HepG2 (cell line): ENCODE data around the gene DPY30. TPM values are rescaled to one million over a fixed set of nuclear protein-coding genes. Genes with fewer than 3 reads are reported as not detected.
A peak's percentile ranks its signal among the peaks of the same experiment; 100 is the strongest.

Experiments
- BCL6 ChIP-seq: IDR thresholded peaks from 2 replicates; pipeline ENCODE4 v1.6.1; 2016; ENCODE audit warnings: missing genetic modification reagents, missing compliant biosample characterization
- FOXO4 ChIP-seq: sonication (generic); formaldehyde crosslinking; conservative IDR thresholded peaks from 2 replicates; pipeline ENCODE4 v1.8.1; 2023; ENCODE audit warnings: missing genetic modification reagents
- HDAC1 ChIP-seq: sonication (generic); formaldehyde crosslinking; IDR thresholded peaks from 2 replicates; pipeline ENCODE4 v1.5.1; 2020; ENCODE audit warnings: mild to moderate bottlenecking, missing genetic modification reagents
- IRF2 ChIP-seq: IDR thresholded peaks from 2 replicates; pipeline ENCODE4 v1.6.1; 2018; ENCODE audit warnings: missing genetic modification reagents, missing compliant biosample characterization
- PLRG1 ChIP-seq: fragments of 450-650 bp; conservative IDR thresholded peaks from 2 replicates; pipeline ENCODE4 v1.6.1; 2016
- RXRA ChIP-seq: sonication (generic); formaldehyde crosslinking; IDR thresholded peaks from 2 replicates; pipeline ENCODE4 v1.5.1; 2020; ENCODE audit warnings: missing genetic modification reagents
- SOX13 ChIP-seq, 3 experiments: fragments of 450-650 bp in 1 of 3; sonication (generic) in 1 of 3; formaldehyde crosslinking in 1 of 3; IDR thresholded peaks in 2 of 3; conservative IDR thresholded peaks in 1 of 3; 2 replicates each; pipeline versions ENCODE4 v1.5.0 to v1.6.1; 2016 to 2020; ENCODE audit warnings: antibody characterized with exemption in 1 of 3, mild to moderate bottlenecking in 1 of 3, missing compliant biosample characterization in 1 of 3, missing genetic modification reagents in 1 of 3, moderate library complexity in 1 of 3
- TOPORS ChIP-seq: sonication (generic); formaldehyde crosslinking; IDR thresholded peaks from 2 replicates; pipeline ENCODE4 v1.8.0; 2023; ENCODE audit warnings: mild to moderate bottlenecking, missing genetic modification reagents
- ZNF276 ChIP-seq: sonication (generic); formaldehyde crosslinking; IDR thresholded peaks from 2 replicates; pipeline ENCODE4 v1.4.0; 2020; ENCODE audit warnings: mild to moderate bottlenecking, low read depth, missing genetic modification reagents
- ZNF281 ChIP-seq: sonication (generic); formaldehyde crosslinking; IDR thresholded peaks from 2 replicates; pipeline ENCODE4 v1.4.0; 2020; ENCODE audit warnings: missing genetic modification reagents, borderline replicate concordance
- ZNF382 ChIP-seq: sonication (generic); formaldehyde crosslinking; IDR thresholded peaks from 2 replicates; pipeline ENCODE4 v1.5.0; 2020; ENCODE audit warnings: missing genetic modification reagents, mild to moderate bottlenecking, borderline replicate concordance
- polyA plus RNA-seq, 8 experiments: library from polyadenylated mRNA; depleted of rRNA in 3 of 8; stranded (reverse) in 7 of 8; unstranded in 1 of 8; fragments of >200 nt; fragmentation: Illumina TruSeq in 4 of 8; extraction: Trizol in 4 of 8; gene quantifications; 2 replicates each; pipeline versions ENCODE4 v1.2.1 to v1.2.3, GENCODE V29; 2011 to 2016; ENCODE audit warnings: low read depth in 4 of 8, missing spikeins in 1 of 8, mixed read lengths in 1 of 8; ENCODE audit not compliant: insufficient read depth in 1 of 8
- total RNA-seq, 5 experiments: library from RNA; depleted of rRNA; stranded (reverse); fragments of >200 nt; fragmentation: Illumina TruSeq; extraction: Trizol; gene quantifications; 2 replicates each; pipeline ENCODE4 v1.2.3, GENCODE V29; 2016; ENCODE audit warnings: low read depth in 1 of 5
- TF ChIP-seq, protein P1 (sequence below): IDR thresholded peaks from 2 replicates; pipeline ENCODE4 v1.6.1; 2018; ENCODE audit warnings: missing genetic modification reagents
- TF ChIP-seq, protein P2 (sequence below): IDR thresholded peaks from 2 replicates; pipeline ENCODE4 v1.6.1; 2016; ENCODE audit warnings: low read depth

Gene DPY30
- total and polyA plus RNA-seq, 2 of the 13 experiments (the other 11 are each of a cell fraction or from before 2014, with no cell fraction given): 98.1 to 118 TPM

DNA sequence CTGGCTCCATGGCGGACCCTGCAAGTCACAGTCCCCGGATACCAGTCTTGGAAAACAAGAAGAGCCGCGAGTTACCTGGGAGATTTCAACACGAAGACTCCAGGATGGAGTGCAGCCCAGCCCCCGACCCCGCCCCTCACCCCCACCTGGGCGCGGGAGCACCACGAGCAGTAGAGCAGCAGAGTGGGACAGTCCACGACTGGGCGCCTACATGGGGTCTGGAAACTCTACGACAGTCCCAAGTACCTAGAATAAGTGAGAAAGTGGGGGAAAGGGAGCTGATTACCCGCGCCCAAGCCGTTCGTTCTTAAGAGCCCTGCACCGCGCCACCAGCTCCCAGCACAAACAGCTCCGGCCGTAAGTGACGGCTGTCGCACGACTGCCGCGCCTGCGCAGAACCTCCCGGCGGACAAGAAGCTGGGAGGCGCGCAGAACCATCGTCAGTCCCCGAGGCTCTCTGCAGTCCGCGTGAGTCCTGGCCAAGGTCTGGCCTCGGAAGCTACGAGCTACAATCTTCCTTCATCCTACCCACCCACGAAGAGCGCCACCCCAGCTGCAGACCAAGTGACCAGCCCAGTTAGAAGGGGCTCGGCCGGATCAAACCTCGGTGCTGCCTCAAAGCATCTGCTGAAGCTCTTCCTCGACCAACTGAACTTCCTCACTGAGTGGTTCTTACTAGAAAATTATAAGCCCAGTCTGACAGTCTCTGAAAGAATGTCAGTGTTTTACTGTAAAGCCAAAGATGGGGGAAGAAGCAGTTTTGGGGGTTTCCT lies at the start of gene DPY30 (continued):
- peak; percentile 42; the same call in 1 of the 2 replicates for TF ChIP-seq ZNF276 (CRISPR knock-in tag)
- TF ChIP-seq ZNF281 (CRISPR knock-in tag): no peak; the same call in 1 of the 2 replicates
- no peak for TF ChIP-seq ZNF382 (CRISPR knock-in tag)
- TF ChIP-seq HDAC1: peak; percentile 92
- no peak for TF ChIP-seq PLRG1
- TF ChIP-seq, protein P1, sequence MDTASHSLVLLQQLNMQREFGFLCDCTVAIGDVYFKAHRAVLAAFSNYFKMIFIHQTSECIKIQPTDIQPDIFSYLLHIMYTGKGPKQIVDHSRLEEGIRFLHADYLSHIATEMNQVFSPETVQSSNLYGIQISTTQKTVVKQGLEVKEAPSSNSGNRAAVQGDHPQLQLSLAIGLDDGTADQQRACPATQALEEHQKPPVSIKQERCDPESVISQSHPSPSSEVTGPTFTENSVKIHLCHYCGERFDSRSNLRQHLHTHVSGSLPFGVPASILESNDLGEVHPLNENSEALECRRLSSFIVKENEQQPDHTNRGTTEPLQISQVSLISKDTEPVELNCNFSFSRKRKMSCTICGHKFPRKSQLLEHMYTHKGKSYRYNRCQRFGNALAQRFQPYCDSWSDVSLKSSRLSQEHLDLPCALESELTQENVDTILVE (CRISPR knock-in tag): peak; percentile 75; the same call in 1 of the 2 replicates
- TF ChIP-seq, protein P2, sequence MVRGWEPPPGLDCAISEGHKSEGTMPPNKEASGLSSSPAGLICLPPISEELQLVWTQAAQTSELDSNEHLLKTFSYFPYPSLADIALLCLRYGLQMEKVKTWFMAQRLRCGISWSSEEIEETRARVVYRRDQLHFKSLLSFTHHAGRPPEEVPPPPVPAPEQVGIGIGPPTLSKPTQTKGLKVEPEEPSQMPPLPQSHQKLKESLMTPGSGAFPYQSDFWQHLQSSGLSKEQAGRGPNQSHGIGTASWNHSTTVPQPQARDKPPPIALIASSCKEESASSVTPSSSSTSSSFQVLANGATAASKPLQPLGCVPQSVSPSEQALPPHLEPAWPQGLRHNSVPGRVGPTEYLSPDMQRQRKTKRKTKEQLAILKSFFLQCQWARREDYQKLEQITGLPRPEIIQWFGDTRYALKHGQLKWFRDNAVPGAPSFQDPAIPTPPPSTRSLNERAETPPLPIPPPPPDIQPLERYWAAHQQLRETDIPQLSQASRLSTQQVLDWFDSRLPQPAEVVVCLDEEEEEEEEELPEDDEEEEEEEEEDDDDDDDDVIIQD: no peak
- TF ChIP-seq BCL6: 0 out of 2 replicates have a peak, but pooled peaks have one; percentile 37
- TF ChIP-seq IRF2 (CRISPR knock-in tag): peak; percentile 74
- 0 out of 2 replicates have a peak, but pooled peaks have one; percentile 43 for TF ChIP-seq TOPORS (CRISPR knock-in tag)
- TF ChIP-seq SOX13 (IDR thresholded peaks at IDR 0.05): peak; percentile 52; the same call in 1 of the 2 replicates
- TF ChIP-seq SOX13 (CRISPR knock-in tag; conservative IDR thresholded peaks at IDR 0.05 in 1 of 2, IDR thresholded peaks at IDR 0.05 in 1 of 2): peak in 1 of 2 experiments; percentile 52; a peak in 2 of 4 replicates
- TF ChIP-seq FOXO4 (CRISPR knock-in tag): no peak
- peak; percentile 87 for TF ChIP-seq RXRA (CRISPR knock-in tag)
